Mammary epithelial cell (primary cell): ENCODE results near the gene NEDD9.

Experiments
- EZH2 ChIP-seq: IDR thresholded peaks from 2 replicates; pipeline ENCODE4 v1.6.1; 2012; ENCODE audit warnings: low read length, inconsistent platforms, borderline replicate concordance
- TF ChIP-seq, protein P1 (sequence below), 2 donors: IDR thresholded peaks in 1 of 2; conservative IDR thresholded peaks in 1 of 2; 2 replicates each; pipeline ENCODE4 v1.5.1; 2011 to 2012; ENCODE audit warnings: inconsistent platforms in 2 of 2, low read length in 2 of 2, mild to moderate bottlenecking in 2 of 2, control low read depth in 1 of 2, low read depth in 1 of 2; ENCODE audit not compliant: insufficient read depth in 1 of 2; ENCODE audit errors: extremely low read depth in 1 of 2

DNA sequence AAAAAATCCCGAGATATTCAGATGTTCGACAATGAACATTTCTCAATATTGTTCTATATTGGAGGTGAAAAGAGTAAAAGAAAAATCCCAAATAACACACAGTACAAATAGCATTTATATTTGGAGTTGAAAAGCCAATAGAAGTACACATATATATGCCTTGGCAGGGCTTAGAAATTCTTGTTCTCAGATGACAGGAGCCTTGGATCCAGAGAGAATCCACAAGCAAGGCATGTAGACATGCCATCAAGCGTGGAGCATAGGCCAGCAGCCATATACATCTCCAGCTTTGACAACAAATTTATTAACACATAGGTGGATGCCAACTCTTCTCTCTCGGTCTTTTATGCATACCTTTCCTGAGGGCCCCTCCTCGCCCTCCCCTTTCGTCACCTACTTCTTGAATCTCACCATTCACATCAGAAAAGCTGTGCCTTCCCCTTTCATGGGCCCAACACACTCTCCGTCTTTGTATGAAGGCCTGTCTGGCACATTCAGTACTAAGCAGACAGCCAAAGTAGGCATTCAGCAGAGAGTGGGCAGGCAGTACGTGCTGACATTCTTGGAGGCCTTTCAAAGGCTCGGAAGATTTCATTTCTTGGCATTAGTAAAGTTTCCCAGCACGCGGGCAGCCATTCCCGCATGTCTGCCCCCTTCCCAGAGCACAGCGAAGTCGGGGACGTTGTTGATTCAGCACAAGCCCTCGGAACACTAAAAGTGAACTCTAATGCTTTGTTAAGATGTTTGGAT is 18.2 kb downstream of the NEDD9 start:
- TF ChIP-seq, protein P1, sequence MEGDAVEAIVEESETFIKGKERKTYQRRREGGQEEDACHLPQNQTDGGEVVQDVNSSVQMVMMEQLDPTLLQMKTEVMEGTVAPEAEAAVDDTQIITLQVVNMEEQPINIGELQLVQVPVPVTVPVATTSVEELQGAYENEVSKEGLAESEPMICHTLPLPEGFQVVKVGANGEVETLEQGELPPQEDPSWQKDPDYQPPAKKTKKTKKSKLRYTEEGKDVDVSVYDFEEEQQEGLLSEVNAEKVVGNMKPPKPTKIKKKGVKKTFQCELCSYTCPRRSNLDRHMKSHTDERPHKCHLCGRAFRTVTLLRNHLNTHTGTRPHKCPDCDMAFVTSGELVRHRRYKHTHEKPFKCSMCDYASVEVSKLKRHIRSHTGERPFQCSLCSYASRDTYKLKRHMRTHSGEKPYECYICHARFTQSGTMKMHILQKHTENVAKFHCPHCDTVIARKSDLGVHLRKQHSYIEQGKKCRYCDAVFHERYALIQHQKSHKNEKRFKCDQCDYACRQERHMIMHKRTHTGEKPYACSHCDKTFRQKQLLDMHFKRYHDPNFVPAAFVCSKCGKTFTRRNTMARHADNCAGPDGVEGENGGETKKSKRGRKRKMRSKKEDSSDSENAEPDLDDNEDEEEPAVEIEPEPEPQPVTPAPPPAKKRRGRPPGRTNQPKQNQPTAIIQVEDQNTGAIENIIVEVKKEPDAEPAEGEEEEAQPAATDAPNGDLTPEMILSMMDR (conservative IDR thresholded peaks at IDR 0.05 in 1 of 2, IDR thresholded peaks at IDR 0.05 in 1 of 2; ENCODE audit: extremely low read depth in 1 of 2, insufficient read depth in 1 of 2, low read depth in 1 of 2, low read length in 2 of 2), result no peak
- TF ChIP-seq EZH2, result no peak
